ENCODE data around the gene TCF25. TPM values are rescaled to one million over a fixed set of nuclear protein-coding genes. Genes with fewer than 3 reads are reported as not detected.
A peak's percentile ranks its signal among the peaks of the same experiment; 100 is the strongest.

TCF25 gene
- total and polyA plus RNA-seq, 8 donors, result 124 to 748 (median 216) TPM

DNA sequence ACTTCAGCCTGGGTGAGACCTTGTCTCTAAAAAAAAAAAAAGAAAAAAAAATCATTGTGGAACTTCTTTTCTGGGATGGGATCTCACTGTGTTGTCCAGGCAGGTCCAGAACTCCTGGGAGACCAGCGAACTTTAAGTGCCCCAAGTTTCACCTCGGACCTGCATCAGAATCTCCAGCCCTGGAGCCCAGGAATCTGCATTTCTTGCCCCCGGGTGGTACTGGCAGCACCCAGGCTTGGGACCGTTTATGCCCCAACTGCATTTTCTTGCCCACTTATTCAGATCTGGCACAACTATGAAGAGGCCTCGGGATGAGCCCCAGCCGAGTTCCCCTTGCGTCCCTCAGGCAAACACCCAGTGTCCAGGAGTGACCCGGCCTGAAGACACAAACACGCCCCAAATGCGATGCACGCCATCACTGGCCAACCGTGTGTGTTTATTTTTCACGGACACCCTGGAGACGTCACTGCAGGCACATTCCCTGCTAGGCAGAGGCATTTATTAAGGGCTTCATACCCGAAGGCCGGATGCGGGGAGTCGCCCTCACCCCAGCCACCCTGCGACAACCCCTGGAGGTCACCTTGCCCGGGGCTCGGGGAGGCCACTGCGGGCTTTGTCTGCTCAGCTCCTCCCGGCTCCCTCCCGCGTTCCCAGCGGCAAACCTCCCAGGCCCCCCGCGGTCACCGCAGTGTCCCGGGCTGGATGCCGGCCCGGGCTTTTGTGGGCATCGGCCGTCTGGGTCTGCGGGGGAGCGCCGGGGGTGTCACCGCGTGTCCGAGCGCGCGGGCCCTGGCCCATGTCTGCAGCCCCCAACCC, 45.8 kb upstream of the TCF25 start:
- Histone ChIP-seq H3K36me3 (peaks cover 0 to 5% (median 0%) of the 10 kb centered on the region in 4 donors), H3K27me3 (peaks cover 0 to 25% (median 0%) of the 10 kb centered on the region in 3 donors), H3K9me3 (no peaks in the 10 kb centered on the region), H3K4me1 (peaks cover 10 to 34% (median 24%) of the 10 kb centered on the region in 4 donors), H3K4me3 (peak overlapping the region; percentile 50 to 59 (median 53)), H3K27ac (peak overlapping the region; percentile 76 to 86 (median 83))
- peak in 1 of 3 donors; percentile 21 for TF ChIP-seq POLR2AphosphoS5 (IDR thresholded peaks at IDR 0.05)
- TF ChIP-seq, protein P1, sequence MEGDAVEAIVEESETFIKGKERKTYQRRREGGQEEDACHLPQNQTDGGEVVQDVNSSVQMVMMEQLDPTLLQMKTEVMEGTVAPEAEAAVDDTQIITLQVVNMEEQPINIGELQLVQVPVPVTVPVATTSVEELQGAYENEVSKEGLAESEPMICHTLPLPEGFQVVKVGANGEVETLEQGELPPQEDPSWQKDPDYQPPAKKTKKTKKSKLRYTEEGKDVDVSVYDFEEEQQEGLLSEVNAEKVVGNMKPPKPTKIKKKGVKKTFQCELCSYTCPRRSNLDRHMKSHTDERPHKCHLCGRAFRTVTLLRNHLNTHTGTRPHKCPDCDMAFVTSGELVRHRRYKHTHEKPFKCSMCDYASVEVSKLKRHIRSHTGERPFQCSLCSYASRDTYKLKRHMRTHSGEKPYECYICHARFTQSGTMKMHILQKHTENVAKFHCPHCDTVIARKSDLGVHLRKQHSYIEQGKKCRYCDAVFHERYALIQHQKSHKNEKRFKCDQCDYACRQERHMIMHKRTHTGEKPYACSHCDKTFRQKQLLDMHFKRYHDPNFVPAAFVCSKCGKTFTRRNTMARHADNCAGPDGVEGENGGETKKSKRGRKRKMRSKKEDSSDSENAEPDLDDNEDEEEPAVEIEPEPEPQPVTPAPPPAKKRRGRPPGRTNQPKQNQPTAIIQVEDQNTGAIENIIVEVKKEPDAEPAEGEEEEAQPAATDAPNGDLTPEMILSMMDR (IDR thresholded peaks at IDR 0.05), result no peak
- WGBS, 5 donors, result 6 to 18% (median 8%) methylated on average over 18 to 43 of the region's 43 CpGs
- intact Hi-C loops (cut with DNase I; ENCODE audit: low total_unique reads), result no loop called here
- DNase-seq, result peak; percentile 61 to 90

DNA sequence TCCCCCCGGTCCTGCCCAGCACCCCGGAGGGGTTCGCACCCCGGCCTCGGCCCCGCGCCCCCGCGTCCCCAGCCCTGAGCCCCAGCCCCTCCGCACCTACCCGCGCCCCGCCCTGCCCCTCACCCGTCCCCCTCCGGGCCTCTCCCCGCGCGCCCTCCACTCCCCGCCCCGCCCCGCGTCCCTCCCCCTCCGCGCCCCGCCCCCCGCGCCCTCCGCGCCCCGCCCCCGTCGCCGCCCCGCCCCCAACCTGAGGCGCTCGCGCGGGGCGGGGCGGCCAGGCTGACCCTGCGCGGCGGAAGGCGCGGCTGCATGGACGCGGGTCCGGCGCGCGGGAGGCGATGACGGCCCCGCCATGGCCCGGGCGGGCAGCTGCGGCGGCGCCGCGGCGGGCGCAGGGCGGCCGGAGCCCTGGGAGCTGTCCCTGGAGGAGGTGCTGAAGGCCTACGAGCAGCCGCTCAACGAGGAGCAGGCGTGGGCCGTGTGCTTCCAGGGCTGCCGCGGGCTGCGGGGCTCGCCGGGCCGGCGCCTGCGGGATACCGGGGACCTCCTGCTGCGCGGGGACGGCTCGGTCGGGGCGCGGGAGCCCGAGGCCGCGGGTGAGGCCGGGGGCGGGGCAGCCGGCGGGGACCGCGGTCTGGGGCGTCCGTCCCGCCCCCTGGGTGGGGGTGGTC, 45.1 kb upstream of the TCF25 start, which contains the start of gene SPIRE2:
SPIRE2 (plus strand) TSS at position 277 of the 671 bp plus-strand sequence; CDS start at position 353, 76 bp downstream.
- peak within 1 kb of the TSS; percentile 50 to 64 (median 53) for H3K4me3 ChIP-seq
- peak within 1 kb of the TSS; percentile 76 to 87 (median 83) for H3K27ac ChIP-seq
- DNase-seq, result peak; percentile 75 to 94
- H3K36me3 ChIP-seq, result no peaks in the 10 kb centered on the region
- intact Hi-C loops (cut with DNase I; ENCODE audit: low total_unique reads), result no loop called here
- WGBS, 5 donors, result 0 to 1% (median 0%) methylated on average over 15 to 95 of the region's 98 CpGs
- peaks cover 0 to 33% (median 0%) of the 10 kb centered on the region in 3 donors for H3K27me3 ChIP-seq
- no peaks in the 10 kb centered on the region for H3K9me3 ChIP-seq
- peaks cover 10 to 28% (median 22%) of the 10 kb centered on the region in 4 donors for H3K4me1 ChIP-seq
- no peak for TF ChIP-seq EP300 (IDR thresholded peaks at IDR 0.05)
- peak in 1 of 3 donors; percentile 34 for TF ChIP-seq POLR2AphosphoS5 (IDR thresholded peaks at IDR 0.05)

DNA sequence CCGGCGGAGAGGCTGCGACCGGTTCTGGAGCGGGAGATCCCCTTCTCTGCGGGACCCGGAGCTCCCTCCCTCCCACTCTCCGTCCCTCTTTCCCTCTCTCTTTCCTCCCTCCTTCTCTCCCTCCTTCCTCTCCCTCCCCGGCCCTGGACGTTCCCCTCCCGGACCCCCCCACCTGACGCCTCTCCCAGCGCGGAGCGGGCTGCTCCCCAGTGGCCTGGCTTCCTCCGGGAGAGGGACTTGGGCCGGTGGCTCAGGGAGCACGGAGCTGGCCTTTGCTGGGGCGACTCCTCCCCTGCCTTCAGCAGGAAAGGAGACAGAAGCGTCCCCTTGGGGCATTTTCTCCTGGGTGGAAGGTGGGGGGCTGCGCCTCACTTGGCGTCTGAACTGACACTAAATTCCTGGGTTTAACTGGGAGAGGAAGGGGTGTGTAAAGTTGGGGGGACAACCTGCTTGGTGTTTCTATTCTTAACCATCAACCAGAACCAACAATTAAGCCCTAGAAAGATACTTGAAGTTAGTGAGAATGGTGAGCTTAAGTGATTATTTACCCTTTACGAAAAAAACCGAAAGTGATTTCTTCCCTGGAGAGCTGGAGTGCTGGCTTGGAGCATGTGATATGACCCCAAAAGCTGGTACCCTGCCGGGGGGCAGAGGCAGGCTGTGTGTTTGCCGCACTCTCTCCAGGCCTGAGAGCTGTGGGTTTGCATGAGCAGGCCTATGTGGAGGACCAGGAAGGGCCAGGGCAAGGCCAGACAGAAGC, 44.3 kb upstream of the TCF25 start:
- Histone ChIP-seq H3K9me3 (no peaks in the 10 kb centered on the region), H3K4me3 (peak overlapping the region; percentile 50 to 64 (median 53)), H3K36me3 (no peaks in the 10 kb centered on the region), H3K4me1 (peaks cover 10 to 31% (median 24%) of the 10 kb centered on the region in 4 donors), H3K27me3 (peaks cover 0 to 38% (median 0%) of the 10 kb centered on the region in 3 donors), H3K27ac (peak overlapping the region; percentile 67 to 87 (median 80))
- intact Hi-C loops (cut with DNase I; ENCODE audit: low total_unique reads), result no loop called here
- TF ChIP-seq POLR2AphosphoS5 (IDR thresholded peaks at IDR 0.05), result no peak
- TF ChIP-seq, protein P1 (IDR thresholded peaks at IDR 0.05), result no peak
- DNase-seq, result no peak
- 12 to 20% (median 17%) methylated on average over 16 to 26 of the region's 26 CpGs for WGBS, 5 donors

DNA sequence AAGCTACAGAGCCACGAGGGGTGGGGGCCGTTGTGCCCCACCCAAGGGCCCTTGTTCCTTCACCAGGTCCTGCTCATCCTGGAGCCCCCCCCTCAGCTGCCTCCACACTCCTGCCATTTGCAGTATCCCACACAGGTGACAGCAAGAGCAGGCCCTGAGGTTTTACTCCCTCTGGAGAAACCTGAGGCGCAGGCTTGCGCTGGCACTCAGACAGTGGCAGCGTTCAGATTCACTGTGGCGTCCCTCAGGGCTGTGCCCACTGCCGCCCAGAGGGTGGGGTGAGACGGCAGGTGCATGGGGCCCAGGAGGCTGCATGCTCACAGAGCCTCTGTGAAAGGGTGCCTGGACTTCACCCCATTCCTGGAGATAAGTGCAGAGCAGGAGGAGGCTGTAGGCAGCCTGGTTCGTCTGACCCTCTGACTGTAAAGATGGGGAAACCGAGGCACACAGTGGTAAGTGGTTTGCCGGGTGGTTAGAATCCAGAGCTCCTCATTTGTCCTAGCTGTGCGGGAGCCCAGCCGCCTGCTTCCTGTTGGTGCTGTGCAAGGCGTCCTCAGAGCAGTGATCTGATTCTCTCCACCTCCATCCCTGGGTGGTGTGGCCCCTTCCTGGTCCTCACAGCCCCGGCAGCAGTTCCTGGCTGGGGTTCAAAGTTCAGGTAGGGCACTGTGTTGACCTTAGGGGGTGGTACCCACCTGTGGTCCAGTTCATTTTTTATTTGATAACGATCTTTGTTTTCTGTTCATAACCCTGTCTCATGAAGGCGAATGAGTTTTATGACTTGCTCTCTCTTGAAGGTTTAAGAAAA, 43.6 kb upstream of the TCF25 start:
- H3K4me1 ChIP-seq, result peaks cover 10 to 31% (median 24%) of the 10 kb centered on the region in 4 donors
- H3K36me3 ChIP-seq, result no peaks in the 10 kb centered on the region
- TF ChIP-seq POLR2AphosphoS5 (IDR thresholded peaks at IDR 0.05) (no peak), EP300 (IDR thresholded peaks at IDR 0.05) (no peak)
- intact Hi-C loops (cut with DNase I; ENCODE audit: low total_unique reads), result no loop called here
- H3K27ac ChIP-seq, result peak overlapping the region; percentile 12 to 80 (median 70)
- peak overlapping the region in 2 of 4 donors; percentile 50 to 64 for H3K4me3 ChIP-seq
- WGBS, 5 donors, result 49 to 70% (median 56%) methylated on average over 12 to 17 of the region's 17 CpGs
- H3K27me3 ChIP-seq, result peaks cover 0 to 38% (median 0%) of the 10 kb centered on the region in 3 donors
- peak in 1 of 2 donors; percentile 48 for DNase-seq
- no peaks in the 10 kb centered on the region for H3K9me3 ChIP-seq
